Muscle layer of colon (tissue), 2 donors: ENCODE measurements around the gene PTGFRN.
"Not testable (repeated sequence)": the region's sequence is repeated elsewhere in the genome, so short reads cannot be mapped to it uniquely, and the experiment has no call there.

Experiments
- H3K27ac ChIP-seq: one replicate; pipeline ENCODE4 v1.7.0; 2013; ENCODE audit warnings: low read depth, mild to moderate bottlenecking, low read length, moderate library complexity
- H3K27me3 ChIP-seq, 2 donors: one replicate each; pipeline ENCODE4 v1.7.0; 2013; ENCODE audit warnings: low read length in 2 of 2, mild to moderate bottlenecking in 2 of 2; ENCODE audit not compliant: insufficient read depth in 2 of 2, control insufficient read depth in 1 of 2
- H3K36me3 ChIP-seq: one replicate; pipeline ENCODE4 v1.7.0; 2013; ENCODE audit warnings: mild to moderate bottlenecking, low read length; ENCODE audit not compliant: insufficient read depth
- H3K4me1 ChIP-seq: one replicate; pipeline ENCODE4 v1.7.0; 2013; ENCODE audit warnings: mild to moderate bottlenecking, low read length; ENCODE audit not compliant: insufficient read depth
- H3K4me3 ChIP-seq, 2 donors: one replicate each; pipeline ENCODE4 v1.7.0; 2013; ENCODE audit warnings: low read length in 2 of 2, low read depth in 1 of 2, mild to moderate bottlenecking in 1 of 2, moderate library complexity in 1 of 2
- H3K9ac ChIP-seq: one replicate; pipeline ENCODE4 v1.7.0; 2013; ENCODE audit warnings: low read length
- H3K9me3 ChIP-seq: one replicate; pipeline ENCODE4 v1.7.0; 2013; ENCODE audit warnings: mild to moderate bottlenecking, low read length
- donor health status: abdominal sarcoma.
- donor health status: Adenocarcinoma of cecum.

The PTGFRN gene

DNA sequence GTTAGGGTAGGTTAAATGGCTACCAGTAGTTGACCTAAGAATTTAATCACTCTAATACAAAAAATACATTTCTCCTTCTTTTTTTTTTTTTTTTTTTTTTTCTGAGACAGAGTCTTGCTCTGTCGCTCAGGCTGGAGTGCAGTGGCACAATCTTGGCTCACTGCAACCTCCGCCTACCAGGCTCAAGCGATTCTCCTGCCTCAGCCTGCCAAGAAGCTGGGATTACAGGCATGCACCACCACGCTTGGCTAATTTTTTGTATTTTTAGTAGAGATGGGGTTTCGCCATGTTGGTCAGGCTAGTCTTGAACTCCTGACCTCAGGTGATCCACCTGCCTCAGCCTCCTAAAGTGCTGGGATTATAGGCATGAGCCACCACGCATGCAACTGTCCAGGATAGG, 33.8 kb upstream of the PTGFRN start:
- not testable (repeated sequence) for H3K9ac ChIP-seq, H3K4me3 ChIP-seq, H3K27ac ChIP-seq, H3K9me3 ChIP-seq, H3K36me3 ChIP-seq, H3K27me3 ChIP-seq
- peaks cover 24% of the 10 kb centered on the region for H3K4me1 ChIP-seq

GRCh38 chr1:116877141-116877818, 32.4 kb upstream of the PTGFRN start:
- H3K4me3 ChIP-seq = no peak overlapping the region
- peak overlapping the region; percentile 82 for H3K27ac ChIP-seq
- H3K9ac ChIP-seq = no peak overlapping the region
- H3K36me3 ChIP-seq = no peaks in the 10 kb centered on the region
- peaks cover 18% of the 10 kb centered on the region for H3K4me1 ChIP-seq
- H3K27me3 ChIP-seq = no peaks in the 10 kb centered on the region
- no peaks in the 10 kb centered on the region for H3K9me3 ChIP-seq

DNA sequence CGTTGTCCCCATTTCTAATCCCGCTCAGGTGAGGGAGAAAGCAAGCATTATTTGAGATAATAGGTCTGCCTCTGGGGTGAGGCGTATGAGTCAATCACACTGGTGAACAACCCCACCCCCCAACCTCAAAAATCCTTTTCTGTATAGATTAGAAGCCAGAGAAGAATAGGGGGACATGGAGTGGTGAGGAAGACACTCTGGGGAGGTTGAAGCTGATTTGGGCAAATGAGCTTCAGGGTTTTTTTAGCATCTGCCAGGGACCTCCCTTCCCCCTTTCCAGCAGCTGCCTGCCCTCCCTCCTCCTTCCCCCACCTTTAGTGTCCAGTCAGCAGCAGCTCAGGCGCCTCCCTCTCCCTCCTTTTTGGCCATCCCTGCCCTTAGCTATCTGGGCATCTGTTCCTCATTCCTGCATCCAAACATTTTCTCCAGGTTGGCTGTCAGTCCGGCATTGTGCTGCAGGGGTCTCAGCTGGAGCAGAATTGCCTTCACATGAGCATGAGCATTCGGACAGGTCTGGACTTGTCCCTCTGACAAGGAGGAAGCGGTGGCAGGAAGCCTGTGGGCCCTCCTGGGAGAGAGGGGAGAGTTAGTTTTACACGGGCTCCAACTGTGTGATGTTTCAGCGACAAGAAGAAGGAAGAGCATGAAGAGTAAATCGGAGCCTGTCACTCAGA, 30.8 kb upstream of the PTGFRN start:
- Histone ChIP-seq H3K36me3 (no peaks in the 10 kb centered on the region), H3K9ac (no peak overlapping the region), H3K27ac (peak overlapping the region; percentile 82), H3K4me3 (peak overlapping the region; percentile 38 to 61), H3K4me1 (peaks cover 18% of the 10 kb centered on the region), H3K27me3 (no peaks in the 10 kb centered on the region), H3K9me3 (no peaks in the 10 kb centered on the region)

- H3K27me3 ChIP-seq = no peaks in the 10 kb centered on the region
- peak overlapping the region; percentile 82 for H3K27ac ChIP-seq
- H3K4me3 ChIP-seq = no peak overlapping the region
- H3K4me1 ChIP-seq = peaks cover 18% of the 10 kb centered on the region
- no peaks in the 10 kb centered on the region for H3K9me3 ChIP-seq
- H3K9ac ChIP-seq = no peak overlapping the region
- no peaks in the 10 kb centered on the region for H3K36me3 ChIP-seq
Observed at GRCh38 chr1:116879478-116880133, 30.1 kb upstream of the PTGFRN start.

- no peak overlapping the region for H3K9ac ChIP-seq
- no peaks in the 10 kb centered on the region for H3K27me3 ChIP-seq
- no peaks in the 10 kb centered on the region for H3K9me3 ChIP-seq
- no peak overlapping the region for H3K27ac ChIP-seq
- no peaks in the 10 kb centered on the region for H3K36me3 ChIP-seq
- H3K4me3 ChIP-seq = no peak overlapping the region
- peaks cover 18% of the 10 kb centered on the region for H3K4me1 ChIP-seq
Observed at GRCh38 chr1:116880917-116881316, 28.8 kb upstream of the PTGFRN start.

DNA sequence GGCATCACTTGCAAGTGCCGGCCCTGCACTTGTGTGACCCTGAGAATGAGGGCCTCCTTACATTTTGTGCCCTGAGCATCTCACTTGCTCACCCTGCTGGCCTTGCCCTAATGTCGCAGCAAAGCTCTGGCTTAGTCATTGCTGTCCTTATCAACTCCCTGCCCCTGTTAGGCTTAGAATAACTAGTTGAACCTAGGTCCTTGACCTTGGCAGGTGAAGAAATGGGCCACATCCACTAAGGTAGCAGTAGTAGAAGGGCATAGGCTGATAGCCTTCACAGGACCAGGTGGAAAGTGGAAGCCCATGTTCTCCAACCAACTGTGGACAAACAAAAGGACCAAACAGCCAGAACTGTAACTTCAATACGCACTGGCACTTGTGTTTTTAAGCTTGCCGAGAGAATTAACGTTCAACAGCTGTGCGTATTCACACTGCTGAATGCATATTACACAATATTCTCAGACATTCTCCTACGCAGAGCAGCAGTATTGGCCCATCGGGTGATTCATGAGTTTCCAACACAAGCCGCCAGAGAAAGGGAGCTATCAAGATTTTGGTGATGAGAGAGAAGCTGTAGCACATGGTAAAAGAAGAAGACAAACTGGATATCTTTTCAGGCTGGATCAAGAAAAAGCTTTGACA, 27.7 kb upstream of the PTGFRN start:
- H3K36me3 ChIP-seq = no peaks in the 10 kb centered on the region
- no peak overlapping the region for H3K4me3 ChIP-seq
- H3K27ac ChIP-seq = no peak overlapping the region
- peaks cover 15% of the 10 kb centered on the region for H3K4me1 ChIP-seq
- H3K9ac ChIP-seq = no peak overlapping the region
- H3K9me3 ChIP-seq = no peaks in the 10 kb centered on the region
- H3K27me3 ChIP-seq = no peaks in the 10 kb centered on the region

DNA sequence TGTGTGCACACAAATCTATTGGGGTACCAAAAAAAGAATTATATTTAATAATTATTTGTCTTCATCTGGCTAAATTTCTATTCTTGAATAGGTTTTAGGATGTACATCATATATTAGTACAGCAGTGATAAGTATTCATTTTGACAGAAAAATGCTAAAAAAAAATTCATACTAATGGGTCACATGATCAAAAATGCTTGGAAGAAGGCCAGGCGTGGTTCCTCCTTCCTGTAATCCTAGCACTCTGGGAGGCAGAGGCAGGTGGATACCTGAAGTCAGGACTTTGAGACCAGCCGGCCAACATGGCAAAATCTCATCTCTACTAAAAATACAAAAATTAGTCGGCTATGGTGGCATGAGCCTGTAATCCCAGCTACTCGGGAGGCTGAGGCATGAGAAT, 26.9 kb upstream of the PTGFRN start:
- Histone ChIP-seq H3K36me3 (no peaks in the 10 kb centered on the region), H3K9ac (no peak overlapping the region), H3K4me3 (no peak overlapping the region), H3K9me3 (no peaks in the 10 kb centered on the region), H3K4me1 (peaks cover 14% of the 10 kb centered on the region), H3K27me3 (no peaks in the 10 kb centered on the region), H3K27ac (no peak overlapping the region)

GRCh38 chr1:116886291-116886878, 23.3 kb upstream of the PTGFRN start:
- Histone ChIP-seq H3K4me3 (no peak overlapping the region), H3K9me3 (no peaks in the 10 kb centered on the region), H3K4me1 (no peaks in the 10 kb centered on the region), H3K36me3 (no peaks in the 10 kb centered on the region), H3K27ac (no peak overlapping the region), H3K9ac (no peak overlapping the region), H3K27me3 (no peaks in the 10 kb centered on the region)

GRCh38 chr1:116887212-116887611, 22.5 kb upstream of the PTGFRN start:
- no peak overlapping the region for H3K4me3 ChIP-seq
- no peaks in the 10 kb centered on the region for H3K36me3 ChIP-seq
- no peak overlapping the region for H3K9ac ChIP-seq
- H3K9me3 ChIP-seq = no peaks in the 10 kb centered on the region
- no peaks in the 10 kb centered on the region for H3K27me3 ChIP-seq
- peaks cover 7% of the 10 kb centered on the region for H3K4me1 ChIP-seq
- no peak overlapping the region for H3K27ac ChIP-seq

- no peak overlapping the region for H3K9ac ChIP-seq
- peaks cover 10% of the 10 kb centered on the region for H3K4me1 ChIP-seq
- no peak overlapping the region for H3K27ac ChIP-seq
- no peaks in the 10 kb centered on the region for H3K9me3 ChIP-seq
- no peaks in the 10 kb centered on the region for H3K27me3 ChIP-seq
- H3K4me3 ChIP-seq = no peak overlapping the region
- no peaks in the 10 kb centered on the region for H3K36me3 ChIP-seq
Observed at GRCh38 chr1:116889380-116889779, 20.3 kb upstream of the PTGFRN start.

DNA sequence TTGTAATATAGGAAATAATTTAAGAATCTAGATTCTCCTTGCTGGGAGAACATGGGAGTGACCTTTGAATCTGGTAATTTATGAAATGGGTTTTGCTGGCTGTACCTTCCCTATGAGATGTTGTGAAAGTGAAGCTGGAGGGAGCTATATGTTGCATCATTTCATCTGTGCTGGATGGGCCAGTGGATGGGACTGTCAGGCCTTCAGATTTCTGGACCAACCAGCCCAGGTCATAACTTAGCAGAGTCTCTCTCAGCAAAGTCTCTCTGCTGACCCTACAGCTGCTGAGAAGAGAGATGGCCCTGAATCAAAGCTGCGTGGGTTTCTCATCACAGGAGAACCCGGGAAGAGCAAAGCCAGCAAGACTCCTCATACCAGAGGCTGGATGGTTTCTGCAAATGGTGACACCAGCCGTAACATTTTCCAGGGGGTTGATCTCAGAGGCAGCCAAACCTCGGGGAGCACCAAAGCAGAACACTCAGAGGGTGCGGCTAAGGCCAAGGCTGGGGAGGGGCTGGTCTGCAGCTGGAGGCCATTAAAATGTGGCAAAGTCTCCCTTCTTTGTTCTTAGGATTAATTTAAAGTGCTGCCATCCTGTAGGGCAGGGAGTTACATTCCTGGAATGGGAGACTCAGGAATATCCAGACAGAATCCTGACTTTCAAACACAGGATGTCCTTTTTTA, 18.2 kb upstream of the PTGFRN start:
- Histone ChIP-seq H3K9me3 (no peaks in the 10 kb centered on the region), H3K36me3 (no peaks in the 10 kb centered on the region), H3K4me3 (no peak overlapping the region), H3K27me3 (no peaks in the 10 kb centered on the region), H3K27ac (peak overlapping the region; percentile 10), H3K4me1 (peaks cover 10% of the 10 kb centered on the region), H3K9ac (no peak overlapping the region)
